Sigmoid colon (tissue), 7 donors: Measurements from ENCODE around the gene SGO2. TPM values are rescaled to one million over a fixed set of nuclear protein-coding genes. Genes with fewer than 3 reads are reported as not detected.
A peak's percentile ranks its signal among the peaks of the same experiment; 100 is the strongest.

Source experiments
- DNase-seq: peaks from one replicate; pipeline ENCODE4 v3.0.0-alpha.2; 2019
- H3K27ac ChIP-seq, 4 donors: fragments of 200-600 bp; sonication (generic); one replicate each; pipeline ENCODE4 v1.5.1; 2016 to 2019; ENCODE audit warnings: mild to moderate bottlenecking in 1 of 4
- H3K27me3 ChIP-seq, 3 donors: fragments of 200-600 bp; sonication (generic); one replicate each; pipeline ENCODE4 v1.5.1; 2019; ENCODE audit warnings: mild to moderate bottlenecking in 1 of 3
- H3K36me3 ChIP-seq, 4 donors: fragments of 200-600 bp; sonication (generic); one replicate each; pipeline ENCODE4 v1.5.1; 2016 to 2019
- H3K4me1 ChIP-seq, 4 donors: fragments of 200-600 bp; sonication (generic); one replicate each; pipeline ENCODE4 v1.5.1; 2017 to 2019
- H3K4me3 ChIP-seq, 4 donors: fragments of 200-600 bp; sonication (generic); one replicate each; pipeline ENCODE4 v1.5.1; 2017 to 2019; ENCODE audit warnings: mild to moderate bottlenecking in 2 of 4, moderate library complexity in 1 of 4
- H3K9me3 ChIP-seq, 4 donors: fragments of 200-600 bp in 3 of 4; sonication (generic) in 3 of 4; one replicate each; pipeline versions ENCODE4 v1.5.1 to v1.6.1; 2013 to 2019
- EP300 ChIP-seq, 4 donors: sonication (generic); formaldehyde crosslinking; IDR thresholded peaks; one replicate each; pipeline ENCODE4 v1.6.1; 2017; ENCODE audit warnings: antibody characterized with exemption in 4 of 4
- POLR2A ChIP-seq, 2 donors: fragments of 450-650 bp; IDR thresholded peaks; one replicate each; pipeline ENCODE4 v1.6.1; 2016; ENCODE audit warnings: antibody characterized with exemption in 2 of 2, mild to moderate bottlenecking in 2 of 2, moderate library complexity in 2 of 2
- POLR2AphosphoS5 ChIP-seq, 4 donors: sonication (generic); formaldehyde crosslinking; IDR thresholded peaks; one replicate each; pipeline ENCODE4 v1.6.1; 2017; ENCODE audit warnings: antibody characterized with exemption in 4 of 4
- WGBS, 2 donors: extraction: QIAGEN DNeasy Blood & Tissue Kit; methylation state at CpG; one replicate each; pipeline ENCODE4 v1.1.7; 2013; 5-methylcytosine and 5-hydroxymethylcytosine counted together
- intact Hi-C: fragments of 100-400 bp; cut with DNase I; formaldehyde crosslinking; loops from one replicate; pipeline ENCODE4 v1.15.1; 2023
- polyA plus RNA-seq, 3 donors: library from polyadenylated mRNA; stranded (reverse); fragments of 200-250 nt; gene quantifications; one replicate each; pipeline ENCODE4 v1.2.3, GENCODE V29; 2013
- total RNA-seq, 4 donors: library from RNA; depleted of rRNA; stranded (reverse); fragments of >200 nt; gene quantifications; one replicate each; pipeline ENCODE4 v1.1.0, GENCODE V29; 2016
- TF ChIP-seq, protein P1 (sequence below), 4 experiments: fragments of 450-650 bp in 3 of 4; fragments of 200-600 bp in 1 of 4; IDR thresholded peaks; one replicate each; pipeline ENCODE4 v1.5.1; 2016 to 2019; ENCODE audit warnings: antibody characterized with exemption in 4 of 4, mild to moderate bottlenecking in 3 of 4, moderate library complexity in 2 of 4
- donor health status: healthy with polysubstance abuse.
- donor health status: Bipolar disorder and iron deficiency.
- donor health status: healthy.

SGO2 gene
- total and polyA plus RNA-seq, 7 donors: 0.60 to 5.0 (median 2.2) TPM

DNA sequence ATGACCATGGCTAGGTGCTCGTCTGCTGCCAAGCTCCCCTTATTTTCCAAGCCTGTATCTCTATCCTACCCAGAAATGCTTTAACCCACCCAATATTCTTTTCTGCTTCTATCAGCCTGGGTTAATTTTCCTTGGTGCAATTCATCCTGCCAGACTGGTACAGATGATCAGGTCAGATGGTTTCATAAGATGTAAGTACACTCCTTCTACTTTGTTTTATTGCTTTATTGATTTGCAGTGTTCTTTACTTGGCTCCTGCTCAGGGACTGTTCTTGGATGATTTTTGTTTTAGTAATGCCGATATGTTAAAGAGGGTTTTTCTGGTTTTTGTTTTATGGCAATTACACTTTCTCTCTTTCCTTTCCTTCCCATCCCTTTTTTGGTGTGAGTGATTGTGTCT lies 2.4 kb upstream of the SGO2 start:
- Histone ChIP-seq H3K27me3 (no peaks in the 10 kb centered on the region), H3K9me3 (no peaks in the 10 kb centered on the region), H3K36me3 (no peaks in the 10 kb centered on the region), H3K4me3 (no peak overlapping the region), H3K4me1 (peaks cover 0 to 14% (median 9%) of the 10 kb centered on the region in 4 donors), H3K27ac (no peak overlapping the region)
- 22 to 66% methylated on average over 2 of the region's 2 CpGs for WGBS, 2 donors
- TF ChIP-seq EP300 (IDR thresholded peaks at IDR 0.05) (no peak), POLR2AphosphoS5 (IDR thresholded peaks at IDR 0.05) (no peak), POLR2A (IDR thresholded peaks at IDR 0.05) (no peak)
- TF ChIP-seq, protein P1, sequence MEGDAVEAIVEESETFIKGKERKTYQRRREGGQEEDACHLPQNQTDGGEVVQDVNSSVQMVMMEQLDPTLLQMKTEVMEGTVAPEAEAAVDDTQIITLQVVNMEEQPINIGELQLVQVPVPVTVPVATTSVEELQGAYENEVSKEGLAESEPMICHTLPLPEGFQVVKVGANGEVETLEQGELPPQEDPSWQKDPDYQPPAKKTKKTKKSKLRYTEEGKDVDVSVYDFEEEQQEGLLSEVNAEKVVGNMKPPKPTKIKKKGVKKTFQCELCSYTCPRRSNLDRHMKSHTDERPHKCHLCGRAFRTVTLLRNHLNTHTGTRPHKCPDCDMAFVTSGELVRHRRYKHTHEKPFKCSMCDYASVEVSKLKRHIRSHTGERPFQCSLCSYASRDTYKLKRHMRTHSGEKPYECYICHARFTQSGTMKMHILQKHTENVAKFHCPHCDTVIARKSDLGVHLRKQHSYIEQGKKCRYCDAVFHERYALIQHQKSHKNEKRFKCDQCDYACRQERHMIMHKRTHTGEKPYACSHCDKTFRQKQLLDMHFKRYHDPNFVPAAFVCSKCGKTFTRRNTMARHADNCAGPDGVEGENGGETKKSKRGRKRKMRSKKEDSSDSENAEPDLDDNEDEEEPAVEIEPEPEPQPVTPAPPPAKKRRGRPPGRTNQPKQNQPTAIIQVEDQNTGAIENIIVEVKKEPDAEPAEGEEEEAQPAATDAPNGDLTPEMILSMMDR (IDR thresholded peaks at IDR 0.05): no peak
- intact Hi-C loops: no loop called here
- no peak for DNase-seq

DNA sequence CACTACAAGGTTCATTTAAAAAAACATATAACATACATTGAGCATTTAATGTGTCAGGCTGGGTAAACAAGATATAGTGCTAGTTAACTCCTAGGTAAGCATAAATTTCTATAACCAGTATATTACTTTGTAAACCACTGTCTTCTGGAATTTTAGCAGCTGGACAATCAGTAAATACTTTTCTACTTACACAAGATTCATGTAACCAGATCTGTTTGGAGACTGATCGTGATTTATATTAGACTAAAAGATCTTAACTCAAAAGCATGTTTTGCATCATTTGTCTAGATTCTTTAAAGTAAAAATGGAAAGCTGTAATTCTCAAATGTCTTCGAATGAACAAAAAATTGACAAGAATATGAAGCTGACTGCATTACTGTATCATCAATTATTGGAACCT lies 941 bp upstream of the SGO2 start:
- no peaks in the 10 kb centered on the region for H3K36me3 ChIP-seq
- TF ChIP-seq, protein P1 (IDR thresholded peaks at IDR 0.05): no peak
- TF ChIP-seq POLR2A (IDR thresholded peaks at IDR 0.05): no peak
- TF ChIP-seq EP300 (IDR thresholded peaks at IDR 0.05): no peak
- TF ChIP-seq POLR2AphosphoS5 (IDR thresholded peaks at IDR 0.05): no peak
- no peak overlapping the region for H3K27ac ChIP-seq
- H3K9me3 ChIP-seq: no peaks in the 10 kb centered on the region
- intact Hi-C loops: loop anchor here (5.0 kb wide), 1 partner anchor 287 kb away; the partner anchor contains the start of gene BZW1
- 26 to 71% methylated on average over 2 of the region's 2 CpGs for WGBS, 2 donors
- DNase-seq: no peak
- no peaks in the 10 kb centered on the region for H3K27me3 ChIP-seq
- peaks cover 0 to 14% (median 9%) of the 10 kb centered on the region in 4 donors for H3K4me1 ChIP-seq
- H3K4me3 ChIP-seq: peak overlapping the region in 3 of 4 donors; percentile 55 to 88 (median 74)

GRCh38 chr2:200525551-200525881 lies 491 bp upstream of the SGO2 start:
- Histone ChIP-seq H3K27ac (peak overlapping the region; percentile 56 to 64 (median 60)), H3K4me3 (peak overlapping the region; percentile 55 to 88 (median 71))
- intact Hi-C loops: loop anchor here (5.0 kb wide), 1 partner anchor 287 kb away; the partner anchor contains the start of gene BZW1

GRCh38 chr2:200528228-200528627 lies 2.2 kb downstream of the SGO2 start:
- Histone ChIP-seq H3K27ac (no peak overlapping the region), H3K4me1 (peaks cover 0 to 14% (median 9%) of the 10 kb centered on the region in 4 donors), H3K9me3 (no peaks in the 10 kb centered on the region), H3K36me3 (no peaks in the 10 kb centered on the region), H3K27me3 (no peaks in the 10 kb centered on the region), H3K4me3 (no peak overlapping the region)
- no peak for DNase-seq
- intact Hi-C loops: loop anchor here (5.0 kb wide), 1 partner anchor 284 kb away; the partner anchor contains the start of gene BZW1
- 63 to 93% methylated on average over 3 of the region's 3 CpGs for WGBS, 2 donors
- no peak for TF ChIP-seq POLR2AphosphoS5 (IDR thresholded peaks at IDR 0.05)
- TF ChIP-seq EP300 (IDR thresholded peaks at IDR 0.05): no peak

More at GRCh38 chr2:200525551-200525881, 491 bp upstream of the SGO2 start:
- H3K36me3 ChIP-seq: no peaks in the 10 kb centered on the region
- no peak for TF ChIP-seq EP300 (IDR thresholded peaks at IDR 0.05)
- no peaks in the 10 kb centered on the region for H3K9me3 ChIP-seq
- H3K4me1 ChIP-seq: peaks cover 0 to 14% (median 9%) of the 10 kb centered on the region in 4 donors
- H3K27me3 ChIP-seq: no peaks in the 10 kb centered on the region
- 17 to 20% methylated on average over 7 of the region's 7 CpGs for WGBS, 2 donors
- DNase-seq: no peak

- no peaks in the 10 kb centered on the region for H3K9me3 ChIP-seq
- H3K27me3 ChIP-seq: no peaks in the 10 kb centered on the region
- no peak overlapping the region for H3K27ac ChIP-seq
- H3K4me3 ChIP-seq: no peak overlapping the region
- intact Hi-C loops: no loop called here
- no peaks in the 10 kb centered on the region for H3K4me1 ChIP-seq
- WGBS, 2 donors: 90 to 92% methylated on average over 2 of the region's 2 CpGs
- DNase-seq: no peak
- H3K36me3 ChIP-seq: no peaks in the 10 kb centered on the region
- TF ChIP-seq, protein P1 (IDR thresholded peaks at IDR 0.05): no peak
- TF ChIP-seq EP300 (IDR thresholded peaks at IDR 0.05): no peak
- TF ChIP-seq POLR2A (IDR thresholded peaks at IDR 0.05): no peak
- no peak for TF ChIP-seq POLR2AphosphoS5 (IDR thresholded peaks at IDR 0.05)
Observed at GRCh38 chr2:200533754-200534153, 7.7 kb downstream of the SGO2 start.

GRCh38 chr2:200534572-200534971 lies 8.6 kb downstream of the SGO2 start:
- no peak overlapping the region for H3K4me3 ChIP-seq
- H3K36me3 ChIP-seq: no peaks in the 10 kb centered on the region
- TF ChIP-seq, protein P1 (IDR thresholded peaks at IDR 0.05): no peak
- TF ChIP-seq POLR2A (IDR thresholded peaks at IDR 0.05): no peak
- TF ChIP-seq POLR2AphosphoS5 (IDR thresholded peaks at IDR 0.05): no peak
- TF ChIP-seq EP300 (IDR thresholded peaks at IDR 0.05): no peak
- no peaks in the 10 kb centered on the region for H3K9me3 ChIP-seq
- no peak overlapping the region for H3K27ac ChIP-seq
- H3K27me3 ChIP-seq: no peaks in the 10 kb centered on the region
- DNase-seq: no peak
- H3K4me1 ChIP-seq: no peaks in the 10 kb centered on the region
- intact Hi-C loops: no loop called here
